Fibroblast of lung (primary cell): Measurements from ENCODE around the gene PXDN. TPM values are rescaled to one million over a fixed set of nuclear protein-coding genes. Genes with fewer than 3 reads are reported as not detected.

Source experiments
- DNase-seq, 2 donors: peaks; one replicate each; pipeline versions ENCODE4 v3.0.0 to v3.0.0-alpha.2; 2010; ENCODE audit warnings: low read depth in 2 of 2
- H2AFZ ChIP-seq: 2 replicates; pipeline ENCODE4 v1.5.1; 2012; ENCODE audit warnings: low read length, control low read depth, inconsistent platforms
- H3K27ac ChIP-seq: 2 replicates; pipeline ENCODE4 v1.5.1; 2011; ENCODE audit warnings: low read length, control low read depth; ENCODE audit not compliant: insufficient read depth
- H3K27me3 ChIP-seq: 2 replicates; pipeline ENCODE4 v1.5.1; 2011; ENCODE audit warnings: mild to moderate bottlenecking, low read length; ENCODE audit not compliant: control insufficient read depth, insufficient read depth
- H3K36me3 ChIP-seq: 2 replicates; pipeline ENCODE4 v1.5.1; 2011; ENCODE audit warnings: low read length; ENCODE audit not compliant: control insufficient read depth, insufficient read depth
- H3K4me1 ChIP-seq: 2 replicates; pipeline ENCODE4 v1.5.1; 2011; ENCODE audit warnings: low read length; ENCODE audit not compliant: control insufficient read depth, insufficient read depth; ENCODE audit errors: extremely low read depth
- H3K4me2 ChIP-seq: 2 replicates; pipeline ENCODE4 v1.5.1; 2011; ENCODE audit warnings: low read length, control low read depth; ENCODE audit not compliant: insufficient read depth; ENCODE audit errors: extremely low read depth
- H3K4me3 ChIP-seq, 4 experiments: fragments of 200-600 bp in 1 of 4; sonication (generic) in 1 of 4; replicated peaks in 1 of 4; 2 replicates each; pipeline ENCODE4 v1.5.1; 2011 to 2016; ENCODE audit warnings: low read length in 4 of 4, low read depth in 3 of 4, mild to moderate bottlenecking in 3 of 4, control low read depth in 2 of 4, inconsistent platforms in 1 of 4, mixed read lengths in 1 of 4; ENCODE audit not compliant: insufficient read depth in 1 of 4; ENCODE audit errors: control extremely low read depth in 1 of 4
- H3K79me2 ChIP-seq: 2 replicates; pipeline ENCODE4 v1.5.1; 2012; ENCODE audit warnings: mild to moderate bottlenecking, low read length, inconsistent platforms; ENCODE audit not compliant: control insufficient read depth, insufficient read depth
- H3K9ac ChIP-seq: 2 replicates; pipeline ENCODE4 v1.5.1; 2011; ENCODE audit warnings: mild to moderate bottlenecking, low read length, control low read depth; ENCODE audit not compliant: insufficient read depth
- H3K9me3 ChIP-seq: 2 replicates; pipeline ENCODE4 v1.5.1; 2012; ENCODE audit warnings: low read depth, low read length; ENCODE audit not compliant: control insufficient read depth, insufficient read depth
- H4K20me1 ChIP-seq: 2 replicates; pipeline ENCODE4 v1.5.1; 2011; ENCODE audit warnings: low read length; ENCODE audit not compliant: control insufficient read depth, insufficient read depth; ENCODE audit errors: extremely low read depth
- EZH2 ChIP-seq: IDR thresholded peaks from 2 replicates; pipeline ENCODE4 v1.5.1; 2012; ENCODE audit warnings: low read length, control low read depth, mild to moderate bottlenecking; ENCODE audit errors: missing control alignments
- polyA plus RNA-seq, 2 donors: library from polyadenylated mRNA; depleted of rRNA in 1 of 2; stranded (reverse) in 1 of 2; unstranded in 1 of 2; fragments of >200 nt; gene quantifications; 2 replicates each; pipeline ENCODE4 v1.2.1, GENCODE V29; 2011 to 2012; ENCODE audit warnings: missing spikeins in 1 of 2
- total RNA-seq: library from RNA; depleted of rRNA; stranded (reverse); fragments of >200 nt; gene quantifications from 2 replicates; pipeline ENCODE4 v1.2.1, GENCODE V29; 2014
- TF ChIP-seq, protein P1 (sequence below), 2 donors: IDR thresholded peaks in 1 of 2; conservative IDR thresholded peaks in 1 of 2; 1 replicate in 1 of 2; 2 replicates in 1 of 2; pipeline ENCODE4 v1.5.1; 2011 to 2012; ENCODE audit warnings: low read length in 2 of 2, control low read depth in 1 of 2, inconsistent platforms in 1 of 2, low read depth in 1 of 2, mild to moderate bottlenecking in 1 of 2

PXDN gene
- total and polyA plus RNA-seq, 2 donors (not counting 1 experiment from before 2014, with no cell fraction given), result 153 to 298 TPM

DNA sequence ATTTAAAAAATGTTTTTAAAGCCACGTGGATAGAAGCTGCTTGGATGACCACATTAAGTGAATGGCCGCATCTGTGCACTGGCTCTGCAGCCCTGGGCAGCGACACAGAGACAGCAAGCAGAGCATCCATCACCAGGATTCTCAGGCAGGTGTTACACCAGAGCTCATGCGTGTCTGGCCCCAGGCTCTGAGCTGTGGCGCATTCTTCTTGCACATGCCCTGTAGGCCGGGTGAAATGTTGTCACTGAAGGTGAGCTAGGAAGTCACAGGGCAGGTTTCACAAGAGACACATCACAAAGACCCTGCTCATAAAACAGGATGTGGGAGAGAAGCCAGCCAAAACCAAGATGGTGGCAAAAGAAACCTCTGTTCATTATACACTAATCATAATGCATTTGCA is 8.4 kb upstream of the PXDN start:
- DNase-seq, result no peak
- Histone ChIP-seq H4K20me1 (no peaks in the 10 kb centered on the region), H3K79me2 (no peaks in the 10 kb centered on the region), H3K27ac (no peak overlapping the region), H3K9ac (no peak overlapping the region), H3K4me3 (no peak overlapping the region), H3K4me2 (no peak overlapping the region), H3K27me3 (no peaks in the 10 kb centered on the region), H3K4me1 (peaks cover 13% of the 10 kb centered on the region), H2AFZ (no peak overlapping the region), H3K36me3 (no peaks in the 10 kb centered on the region), H3K9me3 (no peaks in the 10 kb centered on the region)
- TF ChIP-seq, protein P1, sequence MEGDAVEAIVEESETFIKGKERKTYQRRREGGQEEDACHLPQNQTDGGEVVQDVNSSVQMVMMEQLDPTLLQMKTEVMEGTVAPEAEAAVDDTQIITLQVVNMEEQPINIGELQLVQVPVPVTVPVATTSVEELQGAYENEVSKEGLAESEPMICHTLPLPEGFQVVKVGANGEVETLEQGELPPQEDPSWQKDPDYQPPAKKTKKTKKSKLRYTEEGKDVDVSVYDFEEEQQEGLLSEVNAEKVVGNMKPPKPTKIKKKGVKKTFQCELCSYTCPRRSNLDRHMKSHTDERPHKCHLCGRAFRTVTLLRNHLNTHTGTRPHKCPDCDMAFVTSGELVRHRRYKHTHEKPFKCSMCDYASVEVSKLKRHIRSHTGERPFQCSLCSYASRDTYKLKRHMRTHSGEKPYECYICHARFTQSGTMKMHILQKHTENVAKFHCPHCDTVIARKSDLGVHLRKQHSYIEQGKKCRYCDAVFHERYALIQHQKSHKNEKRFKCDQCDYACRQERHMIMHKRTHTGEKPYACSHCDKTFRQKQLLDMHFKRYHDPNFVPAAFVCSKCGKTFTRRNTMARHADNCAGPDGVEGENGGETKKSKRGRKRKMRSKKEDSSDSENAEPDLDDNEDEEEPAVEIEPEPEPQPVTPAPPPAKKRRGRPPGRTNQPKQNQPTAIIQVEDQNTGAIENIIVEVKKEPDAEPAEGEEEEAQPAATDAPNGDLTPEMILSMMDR (conservative IDR thresholded peaks at IDR 0.05 in 1 of 2, IDR thresholded peaks at IDR 0.05 in 1 of 2; ENCODE audit: low read depth in 1 of 2, low read length in 2 of 2), result no peak
- no peak for TF ChIP-seq EZH2

DNA sequence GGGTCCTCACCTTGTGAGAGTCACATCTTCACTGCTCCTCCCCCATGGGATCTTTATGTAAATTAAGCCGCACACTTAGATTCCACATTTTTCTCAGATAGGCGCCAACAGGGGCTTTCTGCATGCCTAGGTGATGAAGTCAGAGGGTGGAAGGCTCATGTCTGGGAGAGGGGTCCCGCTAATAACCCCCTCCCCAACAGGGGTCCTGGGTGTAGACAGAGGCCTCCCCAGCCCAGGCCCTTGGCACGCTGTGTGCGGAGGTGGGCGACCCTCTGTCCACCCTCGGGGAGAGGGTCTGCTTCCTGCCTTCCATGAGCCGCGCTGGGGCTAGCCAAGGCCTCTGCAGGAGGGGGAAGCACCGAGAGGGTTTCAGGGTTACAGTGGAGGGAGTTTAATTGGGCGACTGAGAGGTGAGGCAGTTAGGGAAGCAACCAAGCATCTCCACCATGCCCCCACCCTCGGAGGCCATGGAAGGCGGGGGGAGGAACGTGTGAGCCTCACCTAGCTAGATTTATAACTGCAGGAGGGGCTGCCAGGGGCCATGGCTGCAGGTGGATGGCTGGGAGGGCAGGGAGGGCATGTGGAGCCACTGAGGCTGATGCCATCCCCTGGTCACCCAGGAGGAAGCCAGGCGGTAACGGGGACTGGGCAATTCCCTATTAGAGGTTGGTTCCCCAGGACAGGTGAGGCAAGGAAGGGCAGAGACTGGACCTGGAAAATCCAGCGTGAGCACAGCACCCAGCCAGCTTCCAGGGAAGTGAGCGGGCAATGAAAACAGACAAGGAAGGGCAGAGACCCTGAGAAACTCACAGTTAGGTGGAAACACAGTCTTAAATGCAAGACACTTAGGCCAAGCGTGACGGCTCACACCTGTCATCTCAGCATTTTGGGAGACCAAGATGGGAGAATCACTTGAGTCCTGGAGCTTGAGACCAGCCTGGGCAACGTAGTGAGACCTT is 7.7 kb upstream of the PXDN start:
- Histone ChIP-seq H3K9ac (no peak overlapping the region), H3K27ac (no peak overlapping the region), H2AFZ (no peak overlapping the region), H3K36me3 (no peaks in the 10 kb centered on the region), H3K4me3 (no peak overlapping the region), H3K79me2 (no peaks in the 10 kb centered on the region), H3K4me1 (peaks cover 13% of the 10 kb centered on the region), H3K9me3 (no peaks in the 10 kb centered on the region), H4K20me1 (no peaks in the 10 kb centered on the region), H3K27me3 (no peaks in the 10 kb centered on the region), H3K4me2 (no peak overlapping the region)
- DNase-seq, result no peak
- TF ChIP-seq, protein P1 (conservative IDR thresholded peaks at IDR 0.05 in 1 of 2, IDR thresholded peaks at IDR 0.05 in 1 of 2; ENCODE audit: low read depth in 1 of 2, low read length in 2 of 2), result no peak
- TF ChIP-seq EZH2, result no peak

DNA sequence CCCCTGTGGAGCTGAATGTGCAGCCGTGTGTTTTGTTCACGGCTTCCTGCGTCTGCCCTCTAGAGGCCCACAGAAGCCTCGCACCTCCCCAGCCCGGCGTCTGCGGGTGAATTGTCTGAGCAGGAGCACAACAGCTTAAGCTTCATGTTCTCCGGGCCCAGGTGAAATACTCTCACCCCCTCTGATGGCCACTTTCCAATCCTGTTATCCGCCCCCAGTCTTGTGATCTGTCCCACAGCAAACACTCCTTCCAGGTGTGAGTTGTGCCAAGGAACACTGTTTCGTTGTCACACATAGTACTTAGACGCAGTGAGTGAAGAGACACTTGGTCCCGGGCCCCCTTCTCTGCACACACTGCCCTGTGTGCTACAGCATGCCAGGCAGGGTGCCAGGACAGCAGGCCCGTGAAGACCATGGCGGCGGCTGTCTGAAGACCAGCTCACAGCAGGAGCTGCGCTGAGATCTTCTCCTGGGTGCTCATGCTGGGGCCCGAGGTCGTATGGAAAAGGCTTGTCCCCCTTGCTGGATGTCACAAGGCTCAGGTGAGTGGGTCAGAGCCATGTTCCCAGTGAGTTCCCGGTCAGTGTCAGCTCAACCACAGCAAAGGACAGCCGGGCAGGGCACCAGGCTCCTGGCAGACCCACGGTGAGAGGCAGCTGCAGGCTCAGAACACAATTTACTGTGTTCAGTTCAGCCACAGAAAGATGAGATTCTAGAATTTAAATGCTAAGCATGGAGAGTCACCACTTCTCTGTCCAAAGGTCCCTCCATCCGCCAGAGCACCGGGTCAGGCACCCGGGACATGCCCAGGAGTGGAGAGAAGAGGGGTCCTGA is 6.8 kb upstream of the PXDN start:
- Histone ChIP-seq H3K27ac (no peak overlapping the region), H3K9me3 (no peaks in the 10 kb centered on the region), H2AFZ (no peak overlapping the region), H3K27me3 (no peaks in the 10 kb centered on the region), H3K4me3 (no peak overlapping the region), H4K20me1 (no peaks in the 10 kb centered on the region), H3K36me3 (no peaks in the 10 kb centered on the region), H3K9ac (no peak overlapping the region), H3K4me2 (no peak overlapping the region), H3K79me2 (no peaks in the 10 kb centered on the region), H3K4me1 (peaks cover 9% of the 10 kb centered on the region)
- TF ChIP-seq EZH2, result no peak
- TF ChIP-seq, protein P1 (conservative IDR thresholded peaks at IDR 0.05 in 1 of 2, IDR thresholded peaks at IDR 0.05 in 1 of 2; ENCODE audit: low read depth in 1 of 2, low read length in 2 of 2), result peak; percentile 89 to 93
- peak; percentile 86 to 87 for DNase-seq
